HepG2 (cell line): Measurements from ENCODE around the gene MFSD6. TPM values are rescaled to one million over a fixed set of nuclear protein-coding genes. Genes with fewer than 3 reads are reported as not detected.
A peak's percentile ranks its signal among the peaks of the same experiment; 100 is the strongest.

Experiments
- FLYWCH1 ChIP-seq: sonication (generic); formaldehyde crosslinking; IDR thresholded peaks from 2 replicates; pipeline ENCODE4 v1.8.1; 2023; ENCODE audit warnings: mild to moderate bottlenecking, missing genetic modification reagents
- FOXK2 ChIP-seq: fragments of 450-650 bp; IDR thresholded peaks from 2 replicates; pipeline ENCODE4 v1.6.1; 2016
- GATAD2A ChIP-seq: IDR thresholded peaks from 2 replicates; pipeline ENCODE4 v1.6.1; 2016
- GPN1 ChIP-seq: sonication (generic); formaldehyde crosslinking; IDR thresholded peaks from 2 replicates; pipeline ENCODE4 v1.5.1; 2020; ENCODE audit warnings: missing genetic modification reagents, borderline replicate concordance
- HNRNPUL1 ChIP-seq: fragments of 200-400 bp; formaldehyde crosslinking; IDR thresholded peaks from 2 replicates; pipeline ENCODE4 v1.6.1; 2017; ENCODE audit warnings: low read depth, mild to moderate bottlenecking, low read length, moderate library complexity
- JUND ChIP-seq: sonication (generic); formaldehyde crosslinking; IDR thresholded peaks from 2 replicates; pipeline ENCODE4 v1.8.0; 2022; ENCODE audit warnings: mild to moderate bottlenecking, missing genetic modification reagents
- PHB2 ChIP-seq: fragments of 450-650 bp; IDR thresholded peaks from 2 replicates; pipeline ENCODE4 v1.6.1; 2018; ENCODE audit not compliant: partially characterized antibody
- PHF8 ChIP-seq: sonication (generic); formaldehyde crosslinking; IDR thresholded peaks from 2 replicates; pipeline ENCODE4 v1.5.0; 2020; ENCODE audit warnings: missing genetic modification reagents
- REXO4 ChIP-seq: sonication (generic); formaldehyde crosslinking; IDR thresholded peaks from 2 replicates; pipeline ENCODE4 v1.8.0; 2022; ENCODE audit warnings: missing genetic modification reagents, mild to moderate bottlenecking, borderline replicate concordance
- SATB2 ChIP-seq: sonication (generic); formaldehyde crosslinking; IDR thresholded peaks from 2 replicates; pipeline ENCODE4 v1.5.0; 2020; ENCODE audit warnings: missing genetic modification reagents
- SP2 ChIP-seq: sonication (generic); formaldehyde crosslinking; IDR thresholded peaks from 2 replicates; pipeline ENCODE4 v1.5.1; 2020; ENCODE audit warnings: mild to moderate bottlenecking, missing genetic modification reagents
- WIZ ChIP-seq: sonication (generic); formaldehyde crosslinking; IDR thresholded peaks from 2 replicates; pipeline ENCODE4 v1.5.1; 2020; ENCODE audit warnings: mild to moderate bottlenecking, missing genetic modification reagents
- ZNF253 ChIP-seq: sonication (generic); formaldehyde crosslinking; IDR thresholded peaks from 2 replicates; pipeline ENCODE4 v1.8.0; 2022; ENCODE audit warnings: mild to moderate bottlenecking, missing genetic modification reagents, borderline replicate concordance
- ZNF331 ChIP-seq: sonication (generic); formaldehyde crosslinking; IDR thresholded peaks from 2 replicates; pipeline ENCODE4 v1.4.0; 2020; ENCODE audit warnings: missing genetic modification reagents
- ZNF451 ChIP-seq: sonication (generic); formaldehyde crosslinking; IDR thresholded peaks from 2 replicates; pipeline ENCODE4 v1.5.0; 2020; ENCODE audit warnings: mild to moderate bottlenecking, missing genetic modification reagents
- ZNF780A ChIP-seq: sonication (generic); formaldehyde crosslinking; IDR thresholded peaks from 2 replicates; pipeline ENCODE4 v1.8.0; 2022; ENCODE audit warnings: mild to moderate bottlenecking, missing genetic modification reagents, moderate library complexity
- polyA plus RNA-seq, 8 experiments: library from polyadenylated mRNA; depleted of rRNA in 3 of 8; stranded (reverse) in 7 of 8; unstranded in 1 of 8; fragments of >200 nt; fragmentation: Illumina TruSeq in 4 of 8; extraction: Trizol in 4 of 8; gene quantifications; 2 replicates each; pipeline versions ENCODE4 v1.2.1 to v1.2.3, GENCODE V29; 2011 to 2016; ENCODE audit warnings: low read depth in 4 of 8, missing spikeins in 1 of 8, mixed read lengths in 1 of 8; ENCODE audit not compliant: insufficient read depth in 1 of 8
- total RNA-seq, 5 experiments: library from RNA; depleted of rRNA; stranded (reverse); fragments of >200 nt; fragmentation: Illumina TruSeq; extraction: Trizol; gene quantifications; 2 replicates each; pipeline ENCODE4 v1.2.3, GENCODE V29; 2016; ENCODE audit warnings: low read depth in 1 of 5
- TF ChIP-seq, protein P1 (sequence below): sonication (generic); formaldehyde crosslinking; IDR thresholded peaks from 2 replicates; pipeline ENCODE4 v1.5.1; 2020; ENCODE audit warnings: mild to moderate bottlenecking, missing genetic modification reagents, borderline replicate concordance
- TF ChIP-seq, protein P2 (sequence below): sonication (generic); formaldehyde crosslinking; IDR thresholded peaks from 2 replicates; pipeline ENCODE4 v1.4.0; 2020; ENCODE audit warnings: mild to moderate bottlenecking, missing genetic modification reagents
- TF ChIP-seq, protein P3 (sequence below): sonication (generic); formaldehyde crosslinking; IDR thresholded peaks from 2 replicates; pipeline ENCODE4 v1.4.0; 2020; ENCODE audit warnings: missing genetic modification reagents; ENCODE audit errors: not compliant biosample characterization
- TF ChIP-seq, protein P4 (sequence below): sonication (generic); formaldehyde crosslinking; IDR thresholded peaks from 2 replicates; pipeline ENCODE4 v1.5.1; 2020; ENCODE audit warnings: mild to moderate bottlenecking, missing genetic modification reagents, borderline replicate concordance
- TF ChIP-seq, protein P5 (sequence below): sonication (generic); formaldehyde crosslinking; IDR thresholded peaks from 2 replicates; pipeline ENCODE4 v1.8.0; 2022; ENCODE audit warnings: missing genetic modification reagents, mild to moderate bottlenecking, borderline replicate concordance
- TF ChIP-seq, protein P6 (sequence below): IDR thresholded peaks from 2 replicates; pipeline ENCODE4 v1.6.1; 2016; ENCODE audit warnings: control low read depth

MFSD6 gene
- total and polyA plus RNA-seq, 2 of the 13 experiments (the other 11 are each of a cell fraction or from before 2014, with no cell fraction given) = 0.92 to 1.4 TPM

- TF ChIP-seq, protein P1, sequence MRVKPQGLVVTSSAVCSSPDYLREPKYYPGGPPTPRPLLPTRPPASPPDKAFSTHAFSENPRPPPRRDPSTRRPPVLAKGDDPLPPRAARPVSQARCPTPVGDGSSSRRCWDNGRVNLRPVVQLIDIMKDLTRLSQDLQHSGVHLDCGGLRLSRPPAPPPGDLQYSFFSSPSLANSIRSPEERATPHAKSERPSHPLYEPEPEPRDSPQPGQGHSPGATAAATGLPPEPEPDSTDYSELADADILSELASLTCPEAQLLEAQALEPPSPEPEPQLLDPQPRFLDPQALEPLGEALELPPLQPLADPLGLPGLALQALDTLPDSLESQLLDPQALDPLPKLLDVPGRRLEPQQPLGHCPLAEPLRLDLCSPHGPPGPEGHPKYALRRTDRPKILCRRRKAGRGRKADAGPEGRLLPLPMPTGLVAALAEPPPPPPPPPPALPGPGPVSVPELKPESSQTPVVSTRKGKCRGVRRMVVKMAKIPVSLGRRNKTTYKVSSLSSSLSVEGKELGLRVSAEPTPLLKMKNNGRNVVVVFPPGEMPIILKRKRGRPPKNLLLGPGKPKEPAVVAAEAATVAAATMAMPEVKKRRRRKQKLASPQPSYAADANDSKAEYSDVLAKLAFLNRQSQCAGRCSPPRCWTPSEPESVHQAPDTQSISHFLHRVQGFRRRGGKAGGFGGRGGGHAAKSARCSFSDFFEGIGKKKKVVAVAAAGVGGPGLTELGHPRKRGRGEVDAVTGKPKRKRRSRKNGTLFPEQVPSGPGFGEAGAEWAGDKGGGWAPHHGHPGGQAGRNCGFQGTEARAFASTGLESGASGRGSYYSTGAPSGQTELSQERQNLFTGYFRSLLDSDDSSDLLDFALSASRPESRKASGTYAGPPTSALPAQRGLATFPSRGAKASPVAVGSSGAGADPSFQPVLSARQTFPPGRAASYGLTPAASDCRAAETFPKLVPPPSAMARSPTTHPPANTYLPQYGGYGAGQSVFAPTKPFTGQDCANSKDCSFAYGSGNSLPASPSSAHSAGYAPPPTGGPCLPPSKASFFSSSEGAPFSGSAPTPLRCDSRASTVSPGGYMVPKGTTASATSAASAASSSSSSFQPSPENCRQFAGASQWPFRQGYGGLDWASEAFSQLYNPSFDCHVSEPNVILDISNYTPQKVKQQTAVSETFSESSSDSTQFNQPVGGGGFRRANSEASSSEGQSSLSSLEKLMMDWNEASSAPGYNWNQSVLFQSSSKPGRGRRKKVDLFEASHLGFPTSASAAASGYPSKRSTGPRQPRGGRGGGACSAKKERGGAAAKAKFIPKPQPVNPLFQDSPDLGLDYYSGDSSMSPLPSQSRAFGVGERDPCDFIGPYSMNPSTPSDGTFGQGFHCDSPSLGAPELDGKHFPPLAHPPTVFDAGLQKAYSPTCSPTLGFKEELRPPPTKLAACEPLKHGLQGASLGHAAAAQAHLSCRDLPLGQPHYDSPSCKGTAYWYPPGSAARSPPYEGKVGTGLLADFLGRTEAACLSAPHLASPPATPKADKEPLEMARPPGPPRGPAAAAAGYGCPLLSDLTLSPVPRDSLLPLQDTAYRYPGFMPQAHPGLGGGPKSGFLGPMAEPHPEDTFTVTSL (CRISPR knock-in tag) = no peak; the same call in 1 of the 2 replicates
- TF ChIP-seq SATB2 (no peak), SP2 (CRISPR knock-in tag) (0 out of 2 replicates have a peak, but pooled peaks have one; percentile 24), FLYWCH1 (CRISPR knock-in tag) (no peak), REXO4 (CRISPR knock-in tag) (no peak), ZNF780A (CRISPR knock-in tag) (no peak; the same call in 1 of the 2 replicates), GPN1 (CRISPR knock-in tag) (no peak), JUND (CRISPR knock-in tag) (no peak), ZNF451 (CRISPR knock-in tag) (no peak), PHF8 (CRISPR knock-in tag) (no peak), ZNF253 (CRISPR knock-in tag) (no peak), PHB2 (no peak), WIZ (no peak), ZNF331 (CRISPR knock-in tag) (no peak), FOXK2 (no peak), GATAD2A (CRISPR knock-in tag) (peak; percentile 63), HNRNPUL1 (no peak)
- TF ChIP-seq, protein P2, sequence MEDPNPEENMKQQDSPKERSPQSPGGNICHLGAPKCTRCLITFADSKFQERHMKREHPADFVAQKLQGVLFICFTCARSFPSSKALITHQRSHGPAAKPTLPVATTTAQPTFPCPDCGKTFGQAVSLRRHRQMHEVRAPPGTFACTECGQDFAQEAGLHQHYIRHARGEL (CRISPR knock-in tag) = no peak
- TF ChIP-seq, protein P3, sequence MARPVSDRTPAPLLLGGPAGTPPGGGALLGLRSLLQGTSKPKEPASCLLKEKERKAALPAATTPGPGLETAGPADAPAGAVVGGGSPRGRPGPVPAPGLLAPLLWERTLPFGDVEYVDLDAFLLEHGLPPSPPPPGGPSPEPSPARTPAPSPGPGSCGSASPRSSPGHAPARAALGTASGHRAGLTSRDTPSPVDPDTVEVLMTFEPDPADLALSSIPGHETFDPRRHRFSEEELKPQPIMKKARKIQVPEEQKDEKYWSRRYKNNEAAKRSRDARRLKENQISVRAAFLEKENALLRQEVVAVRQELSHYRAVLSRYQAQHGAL (CRISPR knock-in tag) = no peak
- TF ChIP-seq, protein P4, sequence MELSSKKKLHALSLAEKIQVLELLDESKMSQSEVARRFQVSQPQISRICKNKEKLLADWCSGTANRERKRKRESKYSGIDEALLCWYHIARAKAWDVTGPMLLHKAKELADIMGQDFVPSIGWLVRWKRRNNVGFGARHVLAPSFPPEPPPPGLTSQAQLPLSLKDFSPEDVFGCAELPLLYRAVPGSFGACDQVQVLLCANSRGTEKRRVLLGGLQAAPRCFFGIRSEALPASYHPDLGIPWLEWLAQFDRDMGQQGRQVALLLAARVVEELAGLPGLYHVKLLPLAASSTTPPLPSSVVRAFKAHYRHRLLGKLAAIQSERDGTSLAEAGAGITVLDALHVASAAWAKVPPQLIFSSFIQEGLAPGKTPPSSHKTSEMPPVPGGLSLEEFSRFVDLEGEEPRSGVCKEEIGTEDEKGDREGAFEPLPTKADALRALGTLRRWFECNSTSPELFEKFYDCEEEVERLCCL (CRISPR knock-in tag) = no peak
- TF ChIP-seq, protein P5, sequence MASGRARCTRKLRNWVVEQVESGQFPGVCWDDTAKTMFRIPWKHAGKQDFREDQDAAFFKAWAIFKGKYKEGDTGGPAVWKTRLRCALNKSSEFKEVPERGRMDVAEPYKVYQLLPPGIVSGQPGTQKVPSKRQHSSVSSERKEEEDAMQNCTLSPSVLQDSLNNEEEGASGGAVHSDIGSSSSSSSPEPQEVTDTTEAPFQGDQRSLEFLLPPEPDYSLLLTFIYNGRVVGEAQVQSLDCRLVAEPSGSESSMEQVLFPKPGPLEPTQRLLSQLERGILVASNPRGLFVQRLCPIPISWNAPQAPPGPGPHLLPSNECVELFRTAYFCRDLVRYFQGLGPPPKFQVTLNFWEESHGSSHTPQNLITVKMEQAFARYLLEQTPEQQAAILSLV (CRISPR knock-in tag) = no peak
- TF ChIP-seq, protein P6, sequence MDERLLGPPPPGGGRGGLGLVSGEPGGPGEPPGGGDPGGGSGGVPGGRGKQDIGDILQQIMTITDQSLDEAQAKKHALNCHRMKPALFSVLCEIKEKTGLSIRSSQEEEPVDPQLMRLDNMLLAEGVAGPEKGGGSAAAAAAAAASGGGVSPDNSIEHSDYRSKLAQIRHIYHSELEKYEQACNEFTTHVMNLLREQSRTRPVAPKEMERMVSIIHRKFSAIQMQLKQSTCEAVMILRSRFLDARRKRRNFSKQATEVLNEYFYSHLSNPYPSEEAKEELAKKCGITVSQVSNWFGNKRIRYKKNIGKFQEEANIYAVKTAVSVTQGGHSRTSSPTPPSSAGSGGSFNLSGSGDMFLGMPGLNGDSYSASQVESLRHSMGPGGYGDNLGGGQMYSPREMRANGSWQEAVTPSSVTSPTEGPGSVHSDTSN (CRISPR knock-in tag) = no peak
Measured at GRCh38 chr2:190533968-190534309, 125.8 kb downstream of the MFSD6 start (continued).
